Loucy (cell line): ENCODE measurements around the gene TPCN2.

Experiments used
- H2AFZ ChIP-seq: fragments of 200-600 bp; sonication (generic); 2 replicates; pipeline ENCODE4 v1.6.0; 2016; ENCODE audit warnings: antibody characterized with exemption, mild to moderate bottlenecking, low read length, moderate library complexity
- H3F3A ChIP-seq: fragments of 200-600 bp; 2 replicates; pipeline ENCODE4 v1.6.0; 2016; ENCODE audit warnings: antibody characterized with exemption, low read depth, mild to moderate bottlenecking
- H3K27me3 ChIP-seq: fragments of 200-600 bp; sonication (generic); 2 replicates; pipeline ENCODE4 v1.6.1; 2014; ENCODE audit warnings: low read length, mild to moderate bottlenecking; ENCODE audit not compliant: insufficient read depth, poor library complexity, severe bottlenecking
- H3K36me3 ChIP-seq: fragments of 200-600 bp; sonication (generic); 2 replicates; pipeline ENCODE4 v1.6.1; 2016; ENCODE audit warnings: low read length; ENCODE audit not compliant: insufficient read depth
- H3K4me1 ChIP-seq: fragments of 200-600 bp; sonication (generic); 2 replicates; pipeline ENCODE4 v1.5.1; 2014; ENCODE audit warnings: low read length, mild to moderate bottlenecking; ENCODE audit not compliant: insufficient read depth, poor library complexity, severe bottlenecking
- H3K4me2 ChIP-seq: fragments of 200-600 bp; sonication (generic); 2 replicates; pipeline ENCODE4 v1.6.0; 2014; ENCODE audit warnings: antibody characterized with exemption, low read length, low read depth, mild to moderate bottlenecking; ENCODE audit not compliant: poor library complexity, severe bottlenecking
- H3K4me3 ChIP-seq: fragments of 200-600 bp; sonication (generic); 2 replicates; pipeline ENCODE4 v1.5.1; 2014; ENCODE audit warnings: low read length, mild to moderate bottlenecking, mixed read lengths; ENCODE audit not compliant: poor library complexity, severe bottlenecking
- H3K79me2 ChIP-seq: fragments of 200-600 bp; sonication (generic); 2 replicates; pipeline ENCODE4 v1.6.1; 2014; ENCODE audit warnings: low read length; ENCODE audit not compliant: insufficient read depth
- H3K9ac ChIP-seq: fragments of 200-600 bp; sonication (generic); 2 replicates; pipeline ENCODE4 v1.6.0; 2014; ENCODE audit warnings: mild to moderate bottlenecking, low read depth, low read length, moderate library complexity; ENCODE audit not compliant: poor library complexity, severe bottlenecking
- H3K9me2 ChIP-seq: fragments of 200-600 bp; sonication (generic); replicated peaks from 2 replicates; pipeline ENCODE4 v1.6.1; 2016; ENCODE audit warnings: low read depth, low read length, mixed read lengths
- H3K9me3 ChIP-seq: fragments of 200-600 bp; sonication (generic); 2 replicates; pipeline ENCODE4 v1.6.1; 2014; ENCODE audit warnings: mild to moderate bottlenecking, antibody characterized with exemption, low read length, low read depth; ENCODE audit not compliant: insufficient read depth
- H4K20me1 ChIP-seq: fragments of 200-600 bp; sonication (generic); 2 replicates; pipeline ENCODE4 v1.6.0; 2014; ENCODE audit warnings: antibody characterized with exemption, low read length, mild to moderate bottlenecking; ENCODE audit not compliant: insufficient read depth, poor library complexity, severe bottlenecking
- EZH2phosphoT487 ChIP-seq: fragments of 200-600 bp; IDR thresholded peaks from 2 replicates; pipeline ENCODE4 v1.6.1; 2018; ENCODE audit warnings: antibody characterized with exemption, mild to moderate bottlenecking, moderate library complexity, borderline replicate concordance
- TF ChIP-seq, protein P1 (sequence below): fragments of 200-600 bp; sonication (generic); conservative IDR thresholded peaks from 2 replicates; pipeline ENCODE4 v1.5.1; 2014; ENCODE audit warnings: mild to moderate bottlenecking, antibody characterized with exemption, low read length

Gene TPCN2

DNA sequence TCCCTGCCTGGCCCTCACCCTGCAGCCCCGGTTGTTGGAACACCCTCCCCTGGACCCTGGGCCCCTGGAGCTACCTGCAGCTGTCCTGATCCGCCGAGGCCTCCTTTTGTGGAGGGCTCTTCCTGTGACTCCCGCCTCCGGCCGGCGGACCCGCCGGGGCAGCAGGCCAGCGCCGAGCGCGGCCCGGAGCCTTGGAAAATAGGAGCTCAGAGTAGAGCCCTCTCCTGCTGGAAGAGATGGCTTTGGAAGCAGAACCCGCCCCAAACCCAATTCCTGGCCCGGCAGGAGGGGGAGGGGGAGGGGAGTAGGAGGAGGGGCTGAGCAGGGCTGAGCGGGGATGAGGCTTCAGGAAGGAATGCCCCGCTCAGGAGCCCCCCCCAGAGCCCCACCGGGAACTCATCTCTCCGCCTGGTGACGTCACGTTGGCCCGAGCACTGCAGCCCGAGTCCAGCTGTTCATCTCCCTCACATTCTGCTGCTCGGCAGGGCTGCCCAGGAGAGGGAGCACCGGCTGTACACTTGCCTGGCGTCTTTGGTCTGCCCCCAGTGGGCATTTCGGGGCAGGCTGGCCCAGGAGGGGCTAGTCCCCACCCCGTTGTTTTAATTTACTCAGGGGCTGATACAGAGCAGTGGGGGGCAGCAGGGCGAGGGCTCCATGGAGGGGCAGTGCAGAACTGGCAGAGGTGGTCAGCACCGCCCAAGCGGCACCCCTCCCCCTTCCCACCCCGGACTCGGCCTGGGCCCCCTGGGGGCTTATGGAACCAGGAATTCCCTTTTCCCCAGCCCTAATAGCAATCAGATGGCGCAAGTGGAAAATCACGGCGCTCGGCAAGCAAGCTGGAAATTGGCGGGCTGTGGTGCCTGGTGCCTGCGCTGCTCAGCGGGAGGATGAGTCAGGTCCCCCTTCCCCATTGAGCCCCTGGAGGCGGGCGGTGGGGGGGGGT is 35.5 kb upstream of the TPCN2 start, which contains the start of gene MRGPRF:
Gene MRGPRF, minus strand, starts transcription at position 238 of the 943 bp plus-strand sequence. CDS start 3,345 bp downstream, outside the sequence.
- H3K4me3 ChIP-seq: no peak within 1 kb of the TSS

DNA sequence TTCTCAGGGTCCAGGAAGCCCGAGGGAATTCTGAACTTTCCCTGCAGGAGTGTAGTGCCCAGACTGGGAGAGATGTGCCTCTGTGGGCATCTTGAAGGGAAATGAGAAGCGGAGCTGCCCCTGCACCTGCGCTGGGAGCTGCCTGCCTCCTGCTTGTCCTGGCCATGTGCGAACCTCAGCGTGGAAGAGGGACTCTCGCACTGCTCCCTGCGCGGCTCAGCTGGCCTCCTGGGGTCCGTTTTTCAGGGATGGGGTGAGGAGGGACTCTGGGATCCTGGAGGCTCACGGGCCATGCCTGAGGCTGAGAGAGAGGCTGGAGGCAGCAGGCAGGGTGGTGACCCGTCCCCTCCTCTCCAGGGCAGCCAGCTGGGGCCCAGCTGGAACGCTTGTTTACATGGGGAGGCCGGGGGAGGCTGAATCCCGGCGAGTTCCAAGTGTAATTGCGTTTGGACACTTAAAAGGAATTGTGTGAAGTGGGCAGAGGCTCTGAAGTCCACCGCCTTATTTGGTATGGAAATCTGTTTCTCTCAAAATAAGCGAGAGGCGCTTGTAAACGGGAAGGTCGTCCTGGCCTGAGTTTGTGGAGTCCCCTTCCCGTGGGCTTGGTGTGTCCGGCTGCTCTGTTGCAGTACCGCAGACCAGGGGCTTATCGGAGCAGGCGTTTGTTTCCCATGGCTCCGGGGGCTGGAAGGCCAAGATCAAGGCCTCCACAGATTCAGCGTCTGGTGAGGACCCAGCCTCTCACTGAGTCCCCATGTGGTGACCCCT is 34.5 kb upstream of the TPCN2 start:
- no peaks in the 10 kb centered on the region for H3K9me3 ChIP-seq
- no peaks in the 10 kb centered on the region for H3K9me2 ChIP-seq
- no peak overlapping the region for H2AFZ ChIP-seq
- H3K36me3 ChIP-seq: no peaks in the 10 kb centered on the region
- no peak overlapping the region for H3K4me2 ChIP-seq
- no peak overlapping the region for H3K4me3 ChIP-seq
- H3K9ac ChIP-seq: no peak overlapping the region
- H3K27me3 ChIP-seq: no peaks in the 10 kb centered on the region
- H3K79me2 ChIP-seq: no peaks in the 10 kb centered on the region
- TF ChIP-seq, protein P1, sequence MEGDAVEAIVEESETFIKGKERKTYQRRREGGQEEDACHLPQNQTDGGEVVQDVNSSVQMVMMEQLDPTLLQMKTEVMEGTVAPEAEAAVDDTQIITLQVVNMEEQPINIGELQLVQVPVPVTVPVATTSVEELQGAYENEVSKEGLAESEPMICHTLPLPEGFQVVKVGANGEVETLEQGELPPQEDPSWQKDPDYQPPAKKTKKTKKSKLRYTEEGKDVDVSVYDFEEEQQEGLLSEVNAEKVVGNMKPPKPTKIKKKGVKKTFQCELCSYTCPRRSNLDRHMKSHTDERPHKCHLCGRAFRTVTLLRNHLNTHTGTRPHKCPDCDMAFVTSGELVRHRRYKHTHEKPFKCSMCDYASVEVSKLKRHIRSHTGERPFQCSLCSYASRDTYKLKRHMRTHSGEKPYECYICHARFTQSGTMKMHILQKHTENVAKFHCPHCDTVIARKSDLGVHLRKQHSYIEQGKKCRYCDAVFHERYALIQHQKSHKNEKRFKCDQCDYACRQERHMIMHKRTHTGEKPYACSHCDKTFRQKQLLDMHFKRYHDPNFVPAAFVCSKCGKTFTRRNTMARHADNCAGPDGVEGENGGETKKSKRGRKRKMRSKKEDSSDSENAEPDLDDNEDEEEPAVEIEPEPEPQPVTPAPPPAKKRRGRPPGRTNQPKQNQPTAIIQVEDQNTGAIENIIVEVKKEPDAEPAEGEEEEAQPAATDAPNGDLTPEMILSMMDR: no peak
- TF ChIP-seq EZH2phosphoT487: no peak
- H3K4me1 ChIP-seq: no peaks in the 10 kb centered on the region
- H3F3A ChIP-seq: no peaks in the 10 kb centered on the region
- no peaks in the 10 kb centered on the region for H4K20me1 ChIP-seq

More for the DNA sequence above, 35.5 kb upstream of the TPCN2 start, which contains the start of gene MRGPRF:
- Histone ChIP-seq H3K4me2 (no peak within 1 kb of the TSS), H3K27me3 (no peaks in the 10 kb centered on the region), H3F3A (no peaks in the 10 kb centered on the region), H3K9me3 (no peaks in the 10 kb centered on the region), H3K9ac (no peak within 1 kb of the TSS), H3K4me1 (no peaks in the 10 kb centered on the region), H3K36me3 (no peaks in the 10 kb centered on the region), H3K79me2 (no peaks in the 10 kb centered on the region), H4K20me1 (no peaks in the 10 kb centered on the region), H3K9me2 (no peaks in the 10 kb centered on the region), H2AFZ (no peak within 1 kb of the TSS)
- TF ChIP-seq EZH2phosphoT487: no peak
- TF ChIP-seq, protein P1: no peak

DNA sequence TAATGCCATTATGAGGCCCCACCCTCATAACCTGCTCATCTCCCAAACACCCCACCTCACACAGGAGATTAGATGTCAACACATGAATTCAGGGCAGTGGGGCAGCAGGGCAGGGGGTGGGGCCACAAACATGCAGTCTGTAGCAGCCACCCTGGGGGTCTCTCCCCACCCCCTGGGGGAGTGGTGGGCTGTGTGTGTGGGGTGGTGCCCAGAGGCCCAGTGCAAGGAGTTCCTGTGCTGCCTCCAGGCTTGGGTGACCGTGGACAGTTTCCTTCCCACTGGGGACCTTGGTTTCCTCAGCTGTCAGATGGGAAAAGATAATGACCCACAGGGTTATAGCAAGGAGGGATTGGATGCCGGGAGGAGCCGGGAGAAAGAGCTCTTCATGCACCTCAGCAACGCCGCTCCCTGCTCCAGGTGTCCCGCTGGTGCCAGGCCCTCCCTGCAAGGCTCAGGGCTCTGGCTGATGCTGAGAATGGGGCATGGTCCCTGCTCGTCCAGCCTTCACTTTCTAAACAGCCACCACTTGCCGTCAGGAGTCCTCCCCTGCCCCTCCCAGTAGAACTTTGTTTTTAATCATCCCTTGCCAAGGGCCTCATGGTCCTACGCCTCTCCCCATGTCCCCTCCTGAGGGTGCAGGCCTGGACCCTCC is 33.7 kb upstream of the TPCN2 start:
- Histone ChIP-seq H3K4me1 (no peaks in the 10 kb centered on the region), H3K9ac (no peak overlapping the region), H2AFZ (no peak overlapping the region), H4K20me1 (no peaks in the 10 kb centered on the region), H3K4me2 (no peak overlapping the region), H3K9me2 (no peaks in the 10 kb centered on the region), H3F3A (no peaks in the 10 kb centered on the region), H3K79me2 (no peaks in the 10 kb centered on the region), H3K27me3 (no peaks in the 10 kb centered on the region), H3K4me3 (no peak overlapping the region), H3K9me3 (no peaks in the 10 kb centered on the region), H3K36me3 (no peaks in the 10 kb centered on the region)
- TF ChIP-seq EZH2phosphoT487: no peak
- TF ChIP-seq, protein P1: no peak
